BLaER1 treated with 17β-estradiol and CSF1 and Interleukin-3, amounts not matched to agents 10 nM and 100 nM (cell line): ENCODE results near the gene ELL.

Experiments used
- H3K27ac ChIP-seq, 11 experiments: shearing (Covaris generic); formaldehyde crosslinking; 2 replicates each; pipeline ENCODE4 v1.8.1; 2022
- H3K27me3 ChIP-seq, 11 experiments: shearing (Covaris generic); formaldehyde crosslinking; 2 replicates each; pipeline ENCODE4 v1.8.1; 2022
- H3K36me3 ChIP-seq, 11 experiments: shearing (Covaris generic); formaldehyde crosslinking; 2 replicates each; pipeline ENCODE4 v1.8.1; 2022
- H3K4me1 ChIP-seq, 10 experiments: shearing (Covaris generic); formaldehyde crosslinking; 2 replicates each; pipeline ENCODE4 v1.8.1; 2022
- H3K4me2 ChIP-seq, 11 experiments: shearing (Covaris generic); formaldehyde crosslinking; 2 replicates each; pipeline ENCODE4 v1.8.1; 2022
- H3K4me3 ChIP-seq, 10 experiments: shearing (Covaris generic); formaldehyde crosslinking; 2 replicates each; pipeline ENCODE4 v1.8.1; 2022
- H3K9ac ChIP-seq, 11 experiments: shearing (Covaris generic); formaldehyde crosslinking; 2 replicates each; pipeline ENCODE4 v1.8.1; 2022
- H3K9me3 ChIP-seq, 11 experiments: shearing (Covaris generic); formaldehyde crosslinking; replicated peaks in 1 of 11; 2 replicates each; pipeline ENCODE4 v1.8.1; 2022
- H4K20me1 ChIP-seq, 11 experiments: shearing (Covaris generic); formaldehyde crosslinking; 2 replicates each; pipeline ENCODE4 v1.8.1; 2022
- Cebpa-rat ChIP-seq, 11 experiments: shearing (Covaris generic); IDR thresholded peaks; 2 replicates each; pipeline ENCODE4 v1.8.1; 2022

Gene ELL

GRCh38 chr19:18465214-18465963 lies 56.5 kb downstream of the ELL start:
- Histone ChIP-seq H3K27ac (peak overlapping the region in 5 of 11 experiments; percentile 18 to 55 (median 35); a peak in 7 of 22 replicates), H3K9me3 (no peaks in the 10 kb centered on the region), H4K20me1 (peaks cover 63 to 97% (median 84%) of the 10 kb centered on the region in 11 experiments), H3K27me3 (no peaks in the 10 kb centered on the region), H3K9ac (peak overlapping the region; percentile 14 to 66 (median 49); a peak in 18 of 22 replicates), H3K4me3 (no peak overlapping the region), H3K4me2 (peak overlapping the region; percentile 43 to 74 (median 65)), H3K4me1 (peaks cover 61 to 92% (median 79%) of the 10 kb centered on the region in 10 experiments), H3K36me3 (peaks cover 27 to 93% (median 58%) of the 10 kb centered on the region in 11 experiments)
- no peak for TF ChIP-seq Cebpa-rat (IDR thresholded peaks at IDR 0.05)

- Histone ChIP-seq H3K27ac (peak overlapping the region in 6 of 11 experiments; percentile 6 to 55 (median 28); a peak in 10 of 22 replicates), H4K20me1 (peaks cover 63 to 97% (median 83%) of the 10 kb centered on the region in 11 experiments), H3K4me2 (peak overlapping the region; percentile 43 to 74 (median 65)), H3K36me3 (peaks cover 34 to 93% (median 59%) of the 10 kb centered on the region in 11 experiments), H3K27me3 (no peaks in the 10 kb centered on the region), H3K9me3 (no peaks in the 10 kb centered on the region), H3K9ac (peak overlapping the region; percentile 14 to 66 (median 49); a peak in 19 of 22 replicates), H3K4me1 (peaks cover 65 to 89% (median 82%) of the 10 kb centered on the region in 10 experiments), H3K4me3 (no peak overlapping the region)
- no peak for TF ChIP-seq Cebpa-rat (IDR thresholded peaks at IDR 0.05)
Measured at GRCh38 chr19:18464646-18465045, 57.2 kb downstream of the ELL start.

GRCh38 chr19:18461471-18461870 lies 60.4 kb downstream of the ELL start:
- H3K9ac ChIP-seq = peak overlapping the region in 8 of 11 experiments; percentile 1 to 60 (median 32); a peak in 9 of 22 replicates
- no peak for TF ChIP-seq Cebpa-rat (IDR thresholded peaks at IDR 0.05)
- no peaks in the 10 kb centered on the region for H3K9me3 ChIP-seq
- H3K4me1 ChIP-seq = peaks cover 42 to 67% (median 60%) of the 10 kb centered on the region in 10 experiments
- H3K4me3 ChIP-seq = no peak overlapping the region
- peaks cover 46 to 100% (median 77%) of the 10 kb centered on the region in 11 experiments for H4K20me1 ChIP-seq
- peak overlapping the region in 5 of 11 experiments; percentile 1 to 54 (median 5); a peak in 4 of 22 replicates for H3K27ac ChIP-seq
- H3K36me3 ChIP-seq = peaks cover 51 to 100% (median 91%) of the 10 kb centered on the region in 11 experiments
- peak overlapping the region; percentile 14 to 88 (median 73); a peak in 20 of 22 replicates for H3K4me2 ChIP-seq
- H3K27me3 ChIP-seq = no peaks in the 10 kb centered on the region

GRCh38 chr19:18460900-18461299 lies 61.0 kb downstream of the ELL start:
- peak overlapping the region in 8 of 11 experiments; percentile 1 to 60 (median 14); a peak in 7 of 22 replicates for H3K9ac ChIP-seq

GRCh38 chr19:18457483-18458331 lies 64.2 kb downstream of the ELL start:
- no peak overlapping the region for H3K4me2 ChIP-seq
- H4K20me1 ChIP-seq = peaks cover 24 to 100% (median 67%) of the 10 kb centered on the region in 11 experiments
- no peak overlapping the region; a peak in 2 of 22 replicates for H3K9ac ChIP-seq
- H3K27ac ChIP-seq = no peak overlapping the region
- no peaks in the 10 kb centered on the region for H3K27me3 ChIP-seq
- peaks cover 44 to 100% (median 86%) of the 10 kb centered on the region in 11 experiments for H3K36me3 ChIP-seq
- peaks cover 23 to 49% (median 44%) of the 10 kb centered on the region in 10 experiments for H3K4me1 ChIP-seq
- no peaks in the 10 kb centered on the region for H3K9me3 ChIP-seq
- H3K4me3 ChIP-seq = no peak overlapping the region
- TF ChIP-seq Cebpa-rat (IDR thresholded peaks at IDR 0.05) = no peak

More at GRCh38 chr19:18460900-18461299, 61.0 kb downstream of the ELL start:
- peaks cover 36 to 67% (median 55%) of the 10 kb centered on the region in 10 experiments for H3K4me1 ChIP-seq
- peak overlapping the region in 3 of 11 experiments; percentile 5 to 54 (median 15); a peak in 4 of 22 replicates for H3K27ac ChIP-seq
- H3K9me3 ChIP-seq = no peaks in the 10 kb centered on the region
- TF ChIP-seq Cebpa-rat (IDR thresholded peaks at IDR 0.05) = no peak
- H3K4me2 ChIP-seq = peak overlapping the region in 9 of 11 experiments; percentile 51 to 88 (median 81); a peak in 17 of 22 replicates
- peaks cover 57 to 100% (median 93%) of the 10 kb centered on the region in 11 experiments for H3K36me3 ChIP-seq
- H4K20me1 ChIP-seq = peaks cover 40 to 100% (median 77%) of the 10 kb centered on the region in 11 experiments
- no peaks in the 10 kb centered on the region for H3K27me3 ChIP-seq
- no peak overlapping the region for H3K4me3 ChIP-seq

GRCh38 chr19:18456974-18457373 lies 64.9 kb downstream of the ELL start:
- Histone ChIP-seq H3K27me3 (no peaks in the 10 kb centered on the region), H3K36me3 (peaks cover 44 to 100% (median 81%) of the 10 kb centered on the region in 11 experiments), H3K4me1 (peaks cover 24 to 49% (median 44%) of the 10 kb centered on the region in 10 experiments), H3K9ac (no peak overlapping the region; a peak in 2 of 22 replicates), H4K20me1 (peaks cover 26 to 100% (median 70%) of the 10 kb centered on the region in 11 experiments), H3K4me2 (no peak overlapping the region), H3K27ac (no peak overlapping the region), H3K9me3 (no peaks in the 10 kb centered on the region), H3K4me3 (no peak overlapping the region)
- TF ChIP-seq Cebpa-rat (IDR thresholded peaks at IDR 0.05) = no peak

GRCh38 chr19:18456279-18456678 lies 65.6 kb downstream of the ELL start:
- no peak overlapping the region for H3K4me2 ChIP-seq
- no peak for TF ChIP-seq Cebpa-rat (IDR thresholded peaks at IDR 0.05)
- no peaks in the 10 kb centered on the region for H3K27me3 ChIP-seq
- no peaks in the 10 kb centered on the region for H3K9me3 ChIP-seq
- peaks cover 28 to 100% (median 71%) of the 10 kb centered on the region in 11 experiments for H4K20me1 ChIP-seq
- peaks cover 42 to 100% (median 76%) of the 10 kb centered on the region in 11 experiments for H3K36me3 ChIP-seq
- H3K4me1 ChIP-seq = peaks cover 24 to 49% (median 44%) of the 10 kb centered on the region in 10 experiments
- no peak overlapping the region for H3K9ac ChIP-seq
- no peak overlapping the region for H3K4me3 ChIP-seq
- no peak overlapping the region for H3K27ac ChIP-seq

GRCh38 chr19:18453269-18454024 lies 68.4 kb downstream of the ELL start:
- Histone ChIP-seq H4K20me1 (peaks cover 41 to 100% (median 73%) of the 10 kb centered on the region in 11 experiments), H3K4me1 (peaks cover 30 to 45% (median 39%) of the 10 kb centered on the region in 10 experiments), H3K36me3 (peaks cover 38 to 100% (median 72%) of the 10 kb centered on the region in 11 experiments), H3K27me3 (no peaks in the 10 kb centered on the region), H3K9ac (peak overlapping the region in 4 of 11 experiments; percentile 5 to 49 (median 22); a peak in 3 of 22 replicates), H3K4me2 (peak overlapping the region in 2 of 11 experiments; percentile 7 to 86; a peak in 1 of 22 replicates), H3K27ac (no peak overlapping the region), H3K9me3 (no peaks in the 10 kb centered on the region), H3K4me3 (no peak overlapping the region)
- no peak for TF ChIP-seq Cebpa-rat (IDR thresholded peaks at IDR 0.05)
